Fibroblast of villous mesenchyme (primary cell): Measurements from ENCODE around the gene TEX14. TPM values are rescaled to one million over a fixed set of nuclear protein-coding genes. Genes with fewer than 3 reads are reported as not detected.

ENCODE experiments used
- small RNA-seq: library from RNA; depleted of rRNA; stranded (forward); fragments of <200 nt; gene quantifications from one replicate; pipeline ENCODE3, GENCODE V24; 2012
- total RNA-seq: library from RNA; depleted of rRNA; stranded (reverse); fragments of >200 nt; gene quantifications from 2 replicates; pipeline ENCODE4 v1.2.3, GENCODE V29; 2012

Gene TEX14
- total RNA-seq, 1 donor = 0.43 TPM

Small RNAs within 50 kb of the gene (small RNA-seq; reads per million reads assigned to genes)
- gene AC011195.1 = not detected
- 0.28 reads per million for gene RF00012
- gene RNU1-108P = 0.85 reads per million
- gene RNU1-52P = 0.28 reads per million
- 61.7 reads per million, percentile 96 among the genes with 10 or more reads in this experiment for gene RNU1-85P

Other genes with a start within 250 kb of the TEX14 start
- gene HSF5, start 203.6 kb downstream of the TEX14 start, total RNA-seq = under 0.01 TPM in 1 of 2 replicates, not detected in the other
- 39.6 and 44.9 TPM in 2 replicates for gene MTMR4, start 177.4 kb downstream of the TEX14 start, total RNA-seq
- 16.1 and 25.9 TPM in 2 replicates for gene RAD51C, start 557 bp upstream of the TEX14 start, total RNA-seq
- under 0.01 TPM in 2 replicates for gene PPM1E, start 63.8 kb upstream of the TEX14 start, total RNA-seq